CD14-positive monocyte (primary cell): Measurements from ENCODE around the gene MAB21L3. TPM values are rescaled to one million over a fixed set of nuclear protein-coding genes. Genes with fewer than 3 reads are reported as not detected.

Source experiments
- DNase-seq, 3 donors: peaks; one replicate each; pipeline ENCODE4 v3.0.0-alpha.2; 2011 to 2022
- H2AFZ ChIP-seq: 2 replicates; pipeline ENCODE4 v1.6.0; 2012; ENCODE audit warnings: mild to moderate bottlenecking, low read depth, low read length, inconsistent platforms; ENCODE audit not compliant: insufficient read depth, poor library complexity, severe bottlenecking
- H3K27ac ChIP-seq, 2 donors: 1 replicate in 1 of 2; 2 replicates in 1 of 2; pipeline ENCODE4 v1.5.1; 2012 to 2013; ENCODE audit warnings: low read length in 2 of 2, control low read depth in 1 of 2, inconsistent platforms in 1 of 2, low read depth in 1 of 2, mild to moderate bottlenecking in 1 of 2
- H3K27me3 ChIP-seq, 2 donors: one replicate each; pipeline versions ENCODE4 v1.6.0 to v1.6.1; 2011 to 2013; ENCODE audit warnings: low read length in 2 of 2; ENCODE audit not compliant: control insufficient read depth in 2 of 2, insufficient read depth in 2 of 2
- H3K36me3 ChIP-seq, 2 donors: replicated peaks in 1 of 2; 1 replicate in 1 of 2; 2 replicates in 1 of 2; pipeline versions ENCODE4 v1.5.1 to v1.6.1; 2012 to 2013; ENCODE audit warnings: low read length in 2 of 2, control low read depth in 1 of 2, inconsistent platforms in 1 of 2, mild to moderate bottlenecking in 1 of 2; ENCODE audit not compliant: insufficient read depth in 2 of 2, control insufficient read depth in 1 of 2
- H3K4me1 ChIP-seq, 2 donors: 1 replicate in 1 of 2; 2 replicates in 1 of 2; pipeline versions ENCODE4 v1.5.1 to v1.6.1; 2012 to 2013; ENCODE audit warnings: low read length in 2 of 2, control low read depth in 1 of 2, inconsistent platforms in 1 of 2, mild to moderate bottlenecking in 1 of 2, moderate library complexity in 1 of 2; ENCODE audit not compliant: insufficient read depth in 2 of 2, control insufficient read depth in 1 of 2
- H3K4me2 ChIP-seq: replicated peaks from 2 replicates; pipeline ENCODE3; 2012; ENCODE audit warnings: low read length, moderate library complexity, mild to moderate bottlenecking; ENCODE audit not compliant: poor library complexity, severe bottlenecking; ENCODE audit errors: extremely low read depth
- H3K4me3 ChIP-seq, 3 experiments: fragments of 200-600 bp in 1 of 3; sonication (generic) in 1 of 3; replicated peaks in 1 of 3; 1 replicate in 2 of 3; 2 replicates in 1 of 3; pipeline ENCODE4 v1.5.1; 2011 to 2013; ENCODE audit warnings: low read length in 3 of 3, mild to moderate bottlenecking in 3 of 3, control low read depth in 2 of 3, low read depth in 2 of 3, inconsistent platforms in 1 of 3, moderate library complexity in 1 of 3
- H3K79me2 ChIP-seq: 2 replicates; pipeline ENCODE4 v1.6.0; 2012; ENCODE audit warnings: mild to moderate bottlenecking, control low read depth, inconsistent platforms, low read length, moderate library complexity; ENCODE audit not compliant: insufficient read depth
- H3K9ac ChIP-seq: 2 replicates; pipeline ENCODE4 v1.6.0; 2017; ENCODE audit warnings: low read length, mild to moderate bottlenecking; ENCODE audit not compliant: insufficient read depth, poor library complexity, severe bottlenecking
- H3K9me3 ChIP-seq, 2 donors: replicated peaks in 1 of 2; 1 replicate in 1 of 2; 2 replicates in 1 of 2; pipeline versions ENCODE4 v1.5.1 to v1.6.1; 2012 to 2013; ENCODE audit warnings: low read length in 2 of 2, control low read depth in 1 of 2; ENCODE audit not compliant: control insufficient read depth in 1 of 2, insufficient read depth in 1 of 2
- H4K20me1 ChIP-seq: 2 replicates; pipeline ENCODE4 v1.6.0; 2012; ENCODE audit warnings: mild to moderate bottlenecking, low read length, control low read depth, moderate library complexity; ENCODE audit not compliant: insufficient read depth
- H3K27ac Mint-ChIP-seq, 7 donors: one replicate each; pipeline ENCODE4 v1.8.0; 2020; ENCODE audit warnings: mild to moderate bottlenecking in 7 of 7, mixed read lengths in 7 of 7, moderate library complexity in 6 of 7, inconsistent platforms in 2 of 7
- H3K27me3 Mint-ChIP-seq, 3 donors: one replicate each; pipeline ENCODE4 v1.8.0; 2021 to 2022; ENCODE audit warnings: low read depth in 3 of 3, mild to moderate bottlenecking in 3 of 3, mixed read lengths in 3 of 3, moderate library complexity in 3 of 3, inconsistent platforms in 1 of 3
- H3K36me3 Mint-ChIP-seq, 2 donors: one replicate each; pipeline ENCODE4 v1.8.0; 2020; ENCODE audit warnings: mixed read lengths in 2 of 2, inconsistent platforms in 1 of 2, mild to moderate bottlenecking in 1 of 2
- H3K4me1 Mint-ChIP-seq: one replicate; pipeline ENCODE4 v1.8.0; 2020; ENCODE audit warnings: mild to moderate bottlenecking, mixed read lengths
- H3K4me3 Mint-ChIP-seq, 2 donors: one replicate each; pipeline ENCODE4 v1.8.0; 2020; ENCODE audit warnings: mild to moderate bottlenecking in 2 of 2, mixed read lengths in 2 of 2, moderate library complexity in 1 of 2
- H3K9me3 Mint-ChIP-seq, 7 donors: one replicate each; pipeline ENCODE4 v1.8.0; 2020 to 2022; ENCODE audit warnings: mixed read lengths in 7 of 7, mild to moderate bottlenecking in 6 of 7, moderate library complexity in 6 of 7, inconsistent platforms in 2 of 7
- CTCF ChIP-seq: fragments of 200-600 bp; IDR thresholded peaks from one replicate; pipeline ENCODE4 v1.8.0; 2022; ENCODE audit warnings: antibody characterized with exemption, mild to moderate bottlenecking
- WGBS: methylation state at CpG from one replicate; pipeline ENCODE4 v1.1.5; 2013; ENCODE audit warnings: missing lambda C conversion rate; ENCODE audit not compliant: insufficient coverage; 5-methylcytosine and 5-hydroxymethylcytosine counted together
- intact Hi-C, 2 donors: fragments of 100-400 bp; cut with micrococcal nuclease; formaldehyde crosslinking; loops; one replicate each; pipeline versions ENCODE4 v1.15.0 to v1.15.1; 2023
- polyA plus RNA-seq, 3 donors: library from polyadenylated mRNA; depleted of rRNA in 1 of 3; unstranded in 2 of 3; stranded (reverse) in 1 of 3; fragments of 300-500 nt in 2 of 3; fragments of >200 nt in 1 of 3; fragmentation: Illumina TruSeq in 2 of 3; gene quantifications; 1 replicate in 2 of 3; 2 replicates in 1 of 3; pipeline ENCODE4 v1.2.3, GENCODE V29; 2012 to 2021

Gene MAB21L3
- polyA plus RNA-seq, 3 donors = 0.44 TPM; not detected in 2

GRCh38 chr1:116148967-116149366 lies 37.8 kb downstream of the MAB21L3 start:
- H3K9me3 ChIP-seq = peaks cover 0 to 1% of the 10 kb centered on the region in 2 donors
- no peaks in the 10 kb centered on the region for H3K36me3 ChIP-seq
- H3K79me2 ChIP-seq = no peaks in the 10 kb centered on the region
- H3K4me3 ChIP-seq = no peak overlapping the region
- TF ChIP-seq CTCF = no peak
- no peak overlapping the region for H3K4me2 ChIP-seq
- H4K20me1 ChIP-seq = no peaks in the 10 kb centered on the region
- Mint-ChIP-seq H3K27ac (peak overlapping the region in 1 of 7 donors; percentile 81), H3K27me3 (peaks cover 2 to 8% (median 4%) of the 10 kb centered on the region in 3 donors), H3K4me3 (no peak overlapping the region), H3K9me3 (peaks cover 3 to 12% (median 4%) of the 10 kb centered on the region in 7 donors), H3K36me3 (no peaks in the 10 kb centered on the region), H3K4me1 (peaks cover 5% of the 10 kb centered on the region)
- 100% methylated on average over 2 of the region's 3 CpGs for WGBS
- H3K4me1 ChIP-seq = peaks cover 4 to 5% of the 10 kb centered on the region in 2 donors
- no peaks in the 10 kb centered on the region for H3K27me3 ChIP-seq
- intact Hi-C loops = no loop called here
- H3K9ac ChIP-seq = no peak overlapping the region
- H2AFZ ChIP-seq = no peak overlapping the region
- DNase-seq = no peak
- H3K27ac ChIP-seq = no peak overlapping the region

- Histone ChIP-seq H3K36me3 (no peaks in the 10 kb centered on the region), H3K27me3 (no peaks in the 10 kb centered on the region), H3K4me3 (no peak overlapping the region), H4K20me1 (no peaks in the 10 kb centered on the region), H3K79me2 (no peaks in the 10 kb centered on the region), H2AFZ (no peak overlapping the region), H3K4me2 (no peak overlapping the region), H3K27ac (no peak overlapping the region), H3K9me3 (no peaks in the 10 kb centered on the region), H3K9ac (no peak overlapping the region), H3K4me1 (peaks cover 4 to 5% of the 10 kb centered on the region in 2 donors)
- no peak for DNase-seq
- no peaks in the 10 kb centered on the region for H3K36me3 Mint-ChIP-seq
- H3K27ac Mint-ChIP-seq = no peak overlapping the region
- H3K4me1 Mint-ChIP-seq = peaks cover 5% of the 10 kb centered on the region
- peaks cover 2 to 9% (median 8%) of the 10 kb centered on the region in 3 donors for H3K27me3 Mint-ChIP-seq
- intact Hi-C loops = loop anchor here (5.0 kb wide), 2 partner anchors 332 to 337 kb away; no protein-coding TSS in a partner anchor
- H3K9me3 Mint-ChIP-seq = peaks cover 0 to 9% (median 0%) of the 10 kb centered on the region in 7 donors
- 100% methylated on average over 3 of the region's 4 CpGs for WGBS
- no peak for TF ChIP-seq CTCF
- no peak overlapping the region for H3K4me3 Mint-ChIP-seq
Measured at GRCh38 chr1:116150368-116150767, 39.2 kb downstream of the MAB21L3 start.
